Neural progenitor cell (in vitro differentiated cells): ENCODE results near the gene VMP1. TPM values are rescaled to one million over a fixed set of nuclear protein-coding genes. Genes with fewer than 3 reads are reported as not detected.
"Not testable (repeated sequence)": the region's sequence is repeated elsewhere in the genome, so short reads cannot be mapped to it uniquely, and the experiment has no call there.

Experiments
- DNase-seq: peaks from one replicate; pipeline ENCODE4 v3.0.0-alpha.2; 2016; ENCODE audit warnings: low spot score
- H2AFZ ChIP-seq: fragments of 200-600 bp; sonication (generic); replicated peaks from 2 replicates; pipeline ENCODE4 v1.6.1; 2016; ENCODE audit warnings: antibody characterized with exemption
- H3F3A ChIP-seq: fragments of 200-600 bp; sonication (generic); 2 replicates; pipeline ENCODE4 v1.6.1; 2016; ENCODE audit warnings: antibody characterized with exemption, low read depth
- H3K27ac ChIP-seq: fragments of 200-600 bp; sonication (generic); 2 replicates; pipeline ENCODE4 v1.5.1; 2016; ENCODE audit warnings: mild to moderate bottlenecking
- H3K27me3 ChIP-seq: fragments of 200-600 bp; sonication (generic); 2 replicates; pipeline ENCODE4 v1.6.1; 2016; ENCODE audit warnings: mild to moderate bottlenecking, moderate library complexity
- H3K36me3 ChIP-seq: fragments of 200-600 bp; sonication (generic); 2 replicates; pipeline ENCODE4 v1.5.1; 2016
- H3K4me1 ChIP-seq: fragments of 200-600 bp; sonication (generic); 2 replicates; pipeline ENCODE4 v1.6.1; 2016; ENCODE audit warnings: mixed run types
- H3K4me2 ChIP-seq: fragments of 200-600 bp; sonication (generic); 2 replicates; pipeline ENCODE4 v1.6.1; 2016
- H3K4me3 ChIP-seq: fragments of 200-600 bp; sonication (generic); 2 replicates; pipeline ENCODE4 v1.5.1; 2016
- H3K79me2 ChIP-seq: fragments of 200-600 bp; sonication (generic); 2 replicates; pipeline ENCODE4 v1.6.1; 2016; ENCODE audit warnings: low read depth
- H3K9ac ChIP-seq: fragments of 200-600 bp; sonication (generic); 2 replicates; pipeline ENCODE4 v1.6.1; 2016
- H3K9me3 ChIP-seq: fragments of 200-600 bp; sonication (generic); 2 replicates; pipeline ENCODE4 v1.5.1; 2016; ENCODE audit warnings: low read depth
- H4K20me1 ChIP-seq: fragments of 200-600 bp; sonication (generic); 2 replicates; pipeline ENCODE4 v1.6.1; 2016; ENCODE audit warnings: low read depth
- H3K27ac Mint-ChIP-seq: 3 replicates; pipeline ENCODE4 v1.8.0; 2021; ENCODE audit warnings: mixed read lengths
- H3K27me3 Mint-ChIP-seq: 2 replicates; pipeline ENCODE4 v1.8.0; 2022; ENCODE audit warnings: low read depth, mild to moderate bottlenecking, inconsistent platforms, moderate library complexity, mixed read lengths; ENCODE audit not compliant: insufficient read depth
- H3K36me3 Mint-ChIP-seq: 3 replicates; pipeline ENCODE4 v1.8.0; 2021; ENCODE audit warnings: mixed read lengths
- H3K4me1 Mint-ChIP-seq: 3 replicates; pipeline ENCODE4 v1.8.0; 2021; ENCODE audit warnings: mixed read lengths
- H3K4me3 Mint-ChIP-seq: 3 replicates; pipeline ENCODE4 v1.8.0; 2021; ENCODE audit warnings: mild to moderate bottlenecking, moderate library complexity, mixed read lengths
- H3K9me3 Mint-ChIP-seq: 3 replicates; pipeline ENCODE4 v1.8.0; 2020; ENCODE audit warnings: mixed read lengths
- CTCF ChIP-seq: fragments of 200-600 bp; sonication (generic); IDR thresholded peaks from 2 replicates; pipeline ENCODE4 v1.5.1; 2017; ENCODE audit warnings: antibody characterized with exemption, mild to moderate bottlenecking
- EZH2 ChIP-seq: fragments of 200-600 bp; sonication (generic); IDR thresholded peaks from 2 replicates; pipeline ENCODE4 v1.6.1; 2017; ENCODE audit warnings: antibody characterized with exemption, mild to moderate bottlenecking, moderate library complexity
- EZH2phosphoT487 ChIP-seq: fragments of 200-600 bp; sonication (generic); IDR thresholded peaks from 2 replicates; pipeline ENCODE4 v1.6.1; 2017; ENCODE audit warnings: antibody characterized with exemption
- total RNA-seq: library from RNA; depleted of rRNA; stranded (reverse); fragments of >200 nt; gene quantifications from 2 replicates; pipeline ENCODE4 v1.2.3, GENCODE V29; 2015; ENCODE audit warnings: low replicate concordance

The VMP1 gene
- total RNA-seq, 1 donor from 2014 or later: 62.1 TPM

- Histone ChIP-seq H3K36me3 (no peaks in the 10 kb centered on the region), H3K4me3 (no peak overlapping the region), H3K79me2 (no peaks in the 10 kb centered on the region), H3K27ac (no peak overlapping the region), H3F3A (no peaks in the 10 kb centered on the region), H2AFZ (no peak overlapping the region), H3K9ac (no peak overlapping the region), H3K9me3 (no peaks in the 10 kb centered on the region), H3K4me1 (no peaks in the 10 kb centered on the region), H3K4me2 (no peak overlapping the region), H3K27me3 (no peaks in the 10 kb centered on the region), H4K20me1 (no peaks in the 10 kb centered on the region)
- DNase-seq: no peak
- Mint-ChIP-seq H3K4me1 (no peaks in the 10 kb centered on the region), H3K9me3 (no peaks in the 10 kb centered on the region), H3K36me3 (peaks cover 9% of the 10 kb centered on the region), H3K27me3 (no peaks in the 10 kb centered on the region), H3K27ac (no peak overlapping the region), H3K4me3 (no peak overlapping the region)
- TF ChIP-seq CTCF (no peak), EZH2phosphoT487 (no peak), EZH2 (no peak)
These were observed 162.4 kb downstream of the VMP1 start for GRCh38 chr17:59869941-59870218.

- Mint-ChIP-seq H3K4me1 (no peaks in the 10 kb centered on the region), H3K27me3 (no peaks in the 10 kb centered on the region), H3K27ac (no peak overlapping the region), H3K36me3 (peaks cover 8% of the 10 kb centered on the region), H3K9me3 (no peaks in the 10 kb centered on the region), H3K4me3 (no peak overlapping the region)
- no peak overlapping the region for H3K27ac ChIP-seq
- no peak for DNase-seq
- H3K9me3 ChIP-seq: no peaks in the 10 kb centered on the region
- H3K27me3 ChIP-seq: no peaks in the 10 kb centered on the region
- H3F3A ChIP-seq: no peaks in the 10 kb centered on the region
- H3K9ac ChIP-seq: no peak overlapping the region
- no peak overlapping the region for H3K4me2 ChIP-seq
- H3K4me3 ChIP-seq: no peak overlapping the region
- H2AFZ ChIP-seq: no peak overlapping the region
- no peaks in the 10 kb centered on the region for H3K36me3 ChIP-seq
- no peaks in the 10 kb centered on the region for H3K79me2 ChIP-seq
- TF ChIP-seq EZH2 (no peak), CTCF (no peak), EZH2phosphoT487 (no peak)
- H4K20me1 ChIP-seq: no peaks in the 10 kb centered on the region
- no peaks in the 10 kb centered on the region for H3K4me1 ChIP-seq
These were observed 163.0 kb downstream of the VMP1 start for GRCh38 chr17:59870482-59870881.

- no peak overlapping the region for H3K27ac Mint-ChIP-seq
- no peak overlapping the region for H3K4me3 ChIP-seq
- no peak overlapping the region for H3K9ac ChIP-seq
- DNase-seq: no peak
- TF ChIP-seq EZH2: no peak
- TF ChIP-seq EZH2phosphoT487: no peak
- no peak for TF ChIP-seq CTCF
- H3K4me3 Mint-ChIP-seq: no peak overlapping the region
- no peak overlapping the region for H3K4me2 ChIP-seq
- H3K27ac ChIP-seq: no peak overlapping the region
- no peaks in the 10 kb centered on the region for H3K9me3 Mint-ChIP-seq
- H2AFZ ChIP-seq: no peak overlapping the region
- peaks cover 11% of the 10 kb centered on the region for H3K36me3 Mint-ChIP-seq
- no peaks in the 10 kb centered on the region for H4K20me1 ChIP-seq
- H3K4me1 ChIP-seq: no peaks in the 10 kb centered on the region
- H3F3A ChIP-seq: no peaks in the 10 kb centered on the region
- H3K27me3 ChIP-seq: no peaks in the 10 kb centered on the region
- no peaks in the 10 kb centered on the region for H3K9me3 ChIP-seq
- no peaks in the 10 kb centered on the region for H3K27me3 Mint-ChIP-seq
- no peaks in the 10 kb centered on the region for H3K4me1 Mint-ChIP-seq
- H3K36me3 ChIP-seq: no peaks in the 10 kb centered on the region
- H3K79me2 ChIP-seq: no peaks in the 10 kb centered on the region
These were observed 164.9 kb downstream of the VMP1 start for GRCh38 chr17:59872351-59872750.

- H3K27ac Mint-ChIP-seq, H3K27me3 Mint-ChIP-seq, H3K79me2 ChIP-seq, H3K27ac ChIP-seq, H3K4me3 ChIP-seq, DNase-seq, H3F3A ChIP-seq, H3K4me1 ChIP-seq, H3K9me3 Mint-ChIP-seq, H3K4me2 ChIP-seq, H3K4me3 Mint-ChIP-seq, H4K20me1 ChIP-seq, H3K36me3 ChIP-seq, H3K9ac ChIP-seq, H3K27me3 ChIP-seq, H2AFZ ChIP-seq, H3K9me3 ChIP-seq, H3K4me1 Mint-ChIP-seq: not testable (repeated sequence)
- peaks cover 15% of the 10 kb centered on the region for H3K36me3 Mint-ChIP-seq
These were observed 166.0 kb downstream of the VMP1 start for GRCh38 chr17:59873414-59873813.
